Body of pancreas (tissue), 4 donors: ENCODE measurements around the gene ZNF423. TPM values are rescaled to one million over a fixed set of nuclear protein-coding genes. Genes with fewer than 3 reads are reported as not detected.
"Not testable (repeated sequence)": the region's sequence is repeated elsewhere in the genome, so short reads cannot be mapped to it uniquely, and the experiment has no call there.

Experiments
- ATAC-seq: fragments of 150-250 bp; one replicate; pipeline ENCODE4 v1.9.1; 2016
- DNase-seq, 4 donors: peaks; one replicate each; pipeline ENCODE4 v3.0.0-alpha.2; 2019
- H3K27ac ChIP-seq, 4 donors: fragments of 200-600 bp; sonication (generic); 1 replicate in 3 of 4; 2 replicates in 1 of 4; pipeline versions ENCODE4 v1.5.1 to v1.6.1; 2016 to 2019; ENCODE audit warnings: mild to moderate bottlenecking in 1 of 4, mixed read lengths in 1 of 4, moderate library complexity in 1 of 4
- H3K27me3 ChIP-seq, 2 donors: fragments of 200-600 bp; sonication (generic); one replicate each; pipeline ENCODE4 v1.6.0; 2016; ENCODE audit warnings: mild to moderate bottlenecking in 1 of 2
- H3K36me3 ChIP-seq, 2 donors: fragments of 200-600 bp; sonication (generic); replicated peaks in 1 of 2; 2 replicates each; pipeline ENCODE4 v1.5.1; 2016; ENCODE audit warnings: low read depth in 2 of 2; ENCODE audit not compliant: insufficient read depth in 1 of 2
- H3K4me1 ChIP-seq: fragments of 200-600 bp; sonication (generic); one replicate; pipeline ENCODE4 v1.6.0; 2016
- H3K4me3 ChIP-seq, 2 donors: fragments of 200-600 bp; sonication (generic); 1 replicate in 1 of 2; 2 replicates in 1 of 2; pipeline ENCODE4 v1.5.1; 2016 to 2019
- H3K9me3 ChIP-seq, 3 donors: fragments of 200-600 bp; sonication (generic); 1 replicate in 2 of 3; 2 replicates in 1 of 3; pipeline ENCODE4 v1.5.1; 2016
- POLR2A ChIP-seq, 3 donors: fragments of 450-650 bp; IDR thresholded peaks; one replicate each; pipeline ENCODE4 v1.6.1; 2016; ENCODE audit warnings: antibody characterized with exemption in 3 of 3, mild to moderate bottlenecking in 2 of 3
- WGBS, 2 donors: methylation state at CpG; one replicate each; pipeline ENCODE4 v1.1.5; 2017; 5-methylcytosine and 5-hydroxymethylcytosine counted together
- intact Hi-C: fragments of 100-400 bp; cut with DNase I; formaldehyde crosslinking; loops from one replicate; pipeline ENCODE4 v1.15.1; 2023
- total RNA-seq, 2 donors: library from RNA; depleted of rRNA; stranded (reverse); fragments of >200 nt; gene quantifications; one replicate each; pipeline ENCODE4 v1.1.0, GENCODE V29; 2016
- TF ChIP-seq, protein P1 (sequence below), 7 experiments: fragments of 450-650 bp in 4 of 7; fragments of 200-600 bp in 3 of 7; sonication (generic) in 3 of 7; IDR thresholded peaks; one replicate each; pipeline ENCODE4 v1.5.1; 2016 to 2019; ENCODE audit warnings: antibody characterized with exemption in 7 of 7

Gene ZNF423
- total RNA-seq, 2 donors from 2014 or later: 4.2 to 9.2 TPM

DNA sequence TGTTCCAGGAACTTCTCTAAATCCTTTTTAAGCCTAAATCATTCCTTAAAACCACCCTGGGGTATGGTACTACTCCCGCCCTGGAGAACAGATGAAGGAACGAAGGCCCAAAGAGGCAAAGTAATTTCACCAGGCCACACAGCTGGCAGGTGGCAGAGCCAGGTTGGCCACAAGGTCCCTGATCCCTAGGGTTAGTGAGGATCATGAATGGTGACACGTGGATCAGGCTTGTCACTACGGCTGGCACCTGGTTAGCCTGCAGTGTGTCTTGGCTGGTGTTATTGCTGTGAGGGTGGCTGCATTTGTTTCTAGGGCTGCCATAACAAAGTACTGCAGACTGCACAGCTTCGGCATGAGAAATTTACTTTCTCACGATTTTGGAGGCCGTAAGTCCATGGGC is 26.0 kb upstream of the ZNF423 start:
- ATAC-seq: peak; percentile 67
- TF ChIP-seq POLR2A (IDR thresholded peaks at IDR 0.05): no peak
- TF ChIP-seq, protein P1, sequence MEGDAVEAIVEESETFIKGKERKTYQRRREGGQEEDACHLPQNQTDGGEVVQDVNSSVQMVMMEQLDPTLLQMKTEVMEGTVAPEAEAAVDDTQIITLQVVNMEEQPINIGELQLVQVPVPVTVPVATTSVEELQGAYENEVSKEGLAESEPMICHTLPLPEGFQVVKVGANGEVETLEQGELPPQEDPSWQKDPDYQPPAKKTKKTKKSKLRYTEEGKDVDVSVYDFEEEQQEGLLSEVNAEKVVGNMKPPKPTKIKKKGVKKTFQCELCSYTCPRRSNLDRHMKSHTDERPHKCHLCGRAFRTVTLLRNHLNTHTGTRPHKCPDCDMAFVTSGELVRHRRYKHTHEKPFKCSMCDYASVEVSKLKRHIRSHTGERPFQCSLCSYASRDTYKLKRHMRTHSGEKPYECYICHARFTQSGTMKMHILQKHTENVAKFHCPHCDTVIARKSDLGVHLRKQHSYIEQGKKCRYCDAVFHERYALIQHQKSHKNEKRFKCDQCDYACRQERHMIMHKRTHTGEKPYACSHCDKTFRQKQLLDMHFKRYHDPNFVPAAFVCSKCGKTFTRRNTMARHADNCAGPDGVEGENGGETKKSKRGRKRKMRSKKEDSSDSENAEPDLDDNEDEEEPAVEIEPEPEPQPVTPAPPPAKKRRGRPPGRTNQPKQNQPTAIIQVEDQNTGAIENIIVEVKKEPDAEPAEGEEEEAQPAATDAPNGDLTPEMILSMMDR (IDR thresholded peaks at IDR 0.05): no peak
- Histone ChIP-seq H3K9me3 (no peaks in the 10 kb centered on the region), H3K27me3 (no peaks in the 10 kb centered on the region), H3K4me3 (no peak overlapping the region), H3K27ac (peak overlapping the region in 2 of 4 donors; percentile 15 to 30), H3K4me1 (peaks cover 46% of the 10 kb centered on the region), H3K36me3 (no peaks in the 10 kb centered on the region)
- peak; percentile 19 to 49 (median 30) for DNase-seq
- WGBS, 2 donors: 45 to 59% methylated on average over 5 to 7 of the region's 7 CpGs
- intact Hi-C loops: no loop called here

DNA sequence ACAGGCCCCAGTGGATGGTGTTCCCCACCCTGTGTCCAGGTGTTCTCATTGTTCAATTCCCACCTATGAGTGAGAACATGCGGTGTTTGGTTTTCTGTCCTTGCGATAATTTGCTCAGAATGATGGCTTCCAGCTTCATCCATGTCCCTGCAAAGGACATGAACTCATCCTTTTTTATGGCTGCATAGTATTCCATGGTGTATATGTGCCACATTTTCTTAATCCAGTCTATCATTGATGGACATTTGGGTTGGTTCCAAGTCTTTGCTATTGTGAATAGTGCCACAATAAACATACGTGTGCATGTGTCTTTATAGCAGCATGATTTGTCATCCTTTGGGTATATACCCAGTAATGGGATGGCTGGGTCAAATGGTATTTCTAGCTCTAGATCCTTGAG is 22.6 kb upstream of the ZNF423 start:
- DNase-seq, intact Hi-C loops, H3K4me3 ChIP-seq, ATAC-seq, H3K9me3 ChIP-seq, H3K27ac ChIP-seq, H3K27me3 ChIP-seq, H3K36me3 ChIP-seq: not testable (repeated sequence)
- WGBS, 2 donors: 88 to 89% methylated on average over 3 of the region's 3 CpGs
- H3K4me1 ChIP-seq: peaks cover 32% of the 10 kb centered on the region

DNA sequence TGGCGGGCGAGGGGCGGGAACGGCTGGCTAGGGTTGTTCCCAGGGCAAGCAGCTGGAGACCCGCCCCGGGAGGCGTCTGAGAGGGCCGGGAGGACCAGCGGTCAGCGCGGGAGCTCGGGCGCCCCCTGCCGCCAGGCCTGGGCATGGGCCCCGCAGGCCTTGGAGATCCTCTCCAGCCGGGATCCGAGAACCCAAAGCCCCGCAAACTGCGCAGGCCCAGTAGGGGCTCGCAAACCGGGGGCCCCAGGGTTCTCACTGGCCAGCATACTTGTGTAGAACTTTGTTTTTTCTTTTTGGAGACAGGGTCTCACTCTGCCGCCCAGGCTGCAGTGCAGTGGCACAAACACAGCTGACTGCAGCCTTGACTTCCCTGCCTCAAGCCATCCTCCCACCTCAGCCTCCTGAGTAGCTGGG is 20.8 kb upstream of the ZNF423 start:
- TF ChIP-seq, protein P1 (IDR thresholded peaks at IDR 0.05): peak; percentile 72 to 96 (median 89)
- no peak for TF ChIP-seq POLR2A (IDR thresholded peaks at IDR 0.05)
- no peaks in the 10 kb centered on the region for H3K36me3 ChIP-seq
- H3K9me3 ChIP-seq: no peaks in the 10 kb centered on the region
- intact Hi-C loops: no loop called here
- no peak overlapping the region for H3K4me3 ChIP-seq
- H3K27me3 ChIP-seq: no peaks in the 10 kb centered on the region
- 0 to 3% methylated on average over 1 to 22 of the region's 22 CpGs for whole genome bisulfite sequencing, 2 donors
- H3K27ac ChIP-seq: peak overlapping the region in 1 of 4 donors; percentile 26
- peaks cover 14% of the 10 kb centered on the region for H3K4me1 ChIP-seq
- ATAC-seq: peak; percentile 96
- DNase-seq: peak; percentile 80 to 87 (median 86)

DNA sequence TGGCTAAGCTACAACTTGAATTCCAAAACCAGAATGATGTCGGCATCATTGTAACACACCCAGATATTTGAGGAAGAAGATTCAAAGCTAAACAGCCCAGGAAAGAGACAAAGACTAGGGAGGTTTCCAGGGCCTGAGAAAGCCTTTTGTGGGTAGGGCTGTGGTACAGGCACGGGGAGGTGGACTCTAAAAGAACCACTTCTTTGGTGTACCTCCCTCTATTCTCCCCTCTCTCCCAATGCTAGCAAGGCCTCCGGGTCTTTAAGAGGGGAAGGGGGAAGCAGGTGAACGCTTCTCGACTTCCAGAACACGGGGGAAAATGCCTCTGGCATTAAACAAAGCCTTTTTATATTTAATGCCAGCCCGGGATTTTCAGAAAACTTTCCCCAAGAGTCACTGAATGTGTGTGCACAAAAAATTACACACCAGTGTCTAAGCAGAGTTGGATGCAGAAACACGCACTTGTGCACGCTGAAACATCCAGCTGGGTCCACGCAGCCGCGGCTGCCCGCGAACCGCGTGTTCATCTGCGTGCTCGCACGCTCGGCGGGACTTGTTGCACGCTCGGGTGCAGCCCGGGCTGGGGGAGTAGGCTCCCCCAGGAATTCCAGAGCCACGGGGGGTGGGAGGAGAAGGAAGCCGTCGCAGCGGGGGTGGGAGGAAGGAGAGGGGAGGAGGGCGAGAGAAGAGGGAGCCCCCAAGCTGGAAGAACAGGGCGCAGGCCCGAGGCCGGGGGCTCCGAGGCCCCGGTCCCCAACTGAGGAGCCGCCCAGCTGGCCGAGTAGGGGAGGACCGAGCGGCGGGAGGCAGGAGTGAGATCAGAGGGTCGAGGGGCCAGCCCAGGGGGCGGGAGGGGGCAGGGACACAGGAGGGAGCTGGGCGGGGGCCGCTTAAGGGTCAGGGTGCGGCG is 20.1 kb upstream of the ZNF423 start:
- ATAC-seq (no peak), DNase-seq (peak in 1 of 4 donors; percentile 20)
- TF ChIP-seq POLR2A (IDR thresholded peaks at IDR 0.05): no peak
- TF ChIP-seq, protein P1 (IDR thresholded peaks at IDR 0.05): no peak
- H3K4me3 ChIP-seq: no peak overlapping the region
- peak overlapping the region in 1 of 4 donors; percentile 26 for H3K27ac ChIP-seq
- no peaks in the 10 kb centered on the region for H3K9me3 ChIP-seq
- no peaks in the 10 kb centered on the region for H3K27me3 ChIP-seq
- H3K4me1 ChIP-seq: peaks cover 9% of the 10 kb centered on the region
- H3K36me3 ChIP-seq: no peaks in the 10 kb centered on the region
- intact Hi-C loops: no loop called here
- 22 to 33% methylated on average over 25 to 44 of the region's 45 CpGs for WGBS, 2 donors

DNA sequence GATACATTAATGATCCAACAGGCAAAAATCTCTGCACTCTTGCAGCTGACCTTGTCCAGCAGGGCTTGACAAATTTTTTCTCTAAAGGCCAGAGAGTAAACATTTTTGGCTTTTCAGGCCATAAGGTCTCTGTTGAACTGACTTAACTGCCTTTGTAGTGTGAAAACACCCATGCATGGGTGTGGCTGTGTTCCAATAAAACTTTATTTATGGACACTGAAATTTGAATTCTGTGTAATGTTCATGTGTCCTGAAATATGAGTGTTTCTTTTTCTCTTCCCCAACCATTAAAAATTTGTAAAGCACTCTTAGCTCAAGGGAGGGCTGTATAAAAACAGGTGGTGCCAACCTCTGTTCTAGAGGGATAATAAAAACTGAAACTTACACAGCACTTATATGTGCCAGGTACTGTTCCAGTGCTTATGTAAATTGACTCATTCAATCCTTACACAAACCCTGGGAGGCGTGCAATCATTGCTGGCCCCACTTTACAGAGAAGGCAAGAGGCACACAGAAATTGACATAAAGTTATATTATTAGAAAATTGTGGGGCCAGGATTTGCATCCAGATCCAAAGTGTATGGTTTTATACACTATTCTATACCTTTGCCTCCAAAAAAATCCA is 18.8 kb upstream of the ZNF423 start:
- no peak for DNase-seq
- no peak overlapping the region for H3K4me3 ChIP-seq
- WGBS, 2 donors: 82 to 96% methylated on average over 1 of the region's 1 CpG
- H3K4me1 ChIP-seq: peaks cover 9% of the 10 kb centered on the region
- no peaks in the 10 kb centered on the region for H3K9me3 ChIP-seq
- no peak for ATAC-seq
- H3K27me3 ChIP-seq: no peaks in the 10 kb centered on the region
- no peaks in the 10 kb centered on the region for H3K36me3 ChIP-seq
- TF ChIP-seq, protein P1 (IDR thresholded peaks at IDR 0.05): no peak
- no peak for TF ChIP-seq POLR2A (IDR thresholded peaks at IDR 0.05)
- no peak overlapping the region for H3K27ac ChIP-seq
- intact Hi-C loops: no loop called here

DNA sequence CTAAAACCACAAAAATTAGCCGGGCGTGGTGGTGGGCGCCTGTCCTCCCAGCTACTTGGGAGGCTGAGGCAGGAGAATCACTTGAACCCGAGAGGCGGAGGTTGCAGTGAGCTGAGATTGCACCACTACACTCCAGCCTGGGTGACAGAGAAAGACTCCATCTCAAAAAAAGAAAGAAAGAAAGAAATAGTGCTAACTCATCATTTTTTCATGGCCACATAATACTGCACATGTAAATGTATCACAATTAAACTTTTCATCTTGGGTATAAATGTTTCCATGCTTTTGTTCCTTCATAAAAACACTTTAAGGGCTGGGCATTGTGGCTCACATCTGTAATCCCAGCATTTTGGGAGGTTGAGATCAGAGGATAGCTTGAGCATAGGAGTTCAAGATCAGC is 15.9 kb upstream of the ZNF423 start:
- whole genome bisulfite sequencing, 2 donors: 92 to 100% methylated on average over 5 of the region's 5 CpGs
- H3K9me3 ChIP-seq, H3K36me3 ChIP-seq, H3K27ac ChIP-seq, ATAC-seq, DNase-seq, H3K27me3 ChIP-seq, intact Hi-C loops, H3K4me3 ChIP-seq: not testable (repeated sequence)
- H3K4me1 ChIP-seq: peaks cover 15% of the 10 kb centered on the region
